ENCODE results near the gene OR7G2.
"Not testable (repeated sequence)": the region's sequence is repeated elsewhere in the genome, so short reads cannot be mapped to it uniquely, and the experiment has no call there.

Gene OR7G2

DNA sequence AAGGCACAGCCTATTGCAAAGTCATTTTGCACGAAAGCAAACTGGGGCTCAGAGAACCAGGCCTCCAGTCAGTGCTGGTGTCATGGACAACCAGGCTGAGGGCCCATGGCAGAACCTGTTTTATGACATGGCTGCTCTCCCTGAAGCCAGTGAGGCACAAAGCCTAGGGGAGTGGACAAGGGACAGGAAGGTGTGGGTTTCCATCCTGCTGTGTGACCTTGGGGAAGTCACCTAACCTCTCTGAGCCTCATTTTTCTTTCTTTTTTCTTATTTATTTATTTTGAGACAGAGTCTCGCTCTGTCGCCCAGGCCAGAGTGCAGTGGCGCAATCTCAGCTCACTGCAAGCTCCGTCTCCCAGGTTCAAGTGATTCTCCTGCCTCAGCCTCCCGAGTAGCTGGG, 35.6 kb downstream of the OR7G2 start:
- not testable (repeated sequence) for DNase-seq

- no peak for DNase-seq
These were observed 37.2 kb downstream of the OR7G2 start for GRCh38 chr19:9070066-9070465.

GRCh38 chr19:9065457-9066014, 41.7 kb downstream of the OR7G2 start:
- no peak for DNase-seq

- no peak for DNase-seq
These were observed 45.4 kb downstream of the OR7G2 start for GRCh38 chr19:9061879-9062278.

DNA sequence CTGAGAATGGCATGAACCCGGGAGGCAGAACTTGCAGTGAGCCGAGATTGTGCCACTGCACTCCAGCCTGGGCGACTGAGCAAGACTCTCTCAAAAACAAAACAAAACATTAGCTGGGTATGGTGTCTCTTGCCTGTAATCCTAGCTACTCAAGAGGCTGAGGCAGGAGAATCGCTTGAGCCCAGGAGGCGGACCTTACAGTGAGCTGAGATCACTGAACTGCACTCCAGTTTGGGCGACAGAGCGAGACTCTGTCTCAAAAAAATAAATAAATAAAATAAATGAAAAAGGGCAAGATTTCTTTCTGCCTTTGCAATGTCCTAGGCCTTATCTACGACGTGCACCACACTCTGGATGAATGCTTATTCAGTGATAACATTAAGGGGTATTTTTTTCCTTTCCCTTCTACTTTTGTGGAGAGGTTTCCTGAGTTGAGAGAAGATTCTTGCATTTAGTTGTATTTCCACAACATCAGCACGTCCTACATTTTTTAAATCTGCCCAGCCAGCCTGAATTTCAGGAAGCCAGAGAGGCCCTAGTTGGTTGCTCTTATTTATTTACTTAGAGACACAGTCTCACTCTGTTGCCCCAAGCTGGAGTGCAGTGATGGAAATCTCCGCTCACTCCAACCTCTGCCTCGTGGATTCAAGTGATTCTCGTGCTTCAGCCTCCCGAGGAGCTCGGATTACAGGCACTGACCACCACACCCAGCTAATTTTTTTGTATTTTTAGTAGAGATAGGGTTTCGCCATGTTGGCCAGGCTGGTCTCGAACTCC, 46.5 kb downstream of the OR7G2 start:
- DNase-seq, result no peak

DNA sequence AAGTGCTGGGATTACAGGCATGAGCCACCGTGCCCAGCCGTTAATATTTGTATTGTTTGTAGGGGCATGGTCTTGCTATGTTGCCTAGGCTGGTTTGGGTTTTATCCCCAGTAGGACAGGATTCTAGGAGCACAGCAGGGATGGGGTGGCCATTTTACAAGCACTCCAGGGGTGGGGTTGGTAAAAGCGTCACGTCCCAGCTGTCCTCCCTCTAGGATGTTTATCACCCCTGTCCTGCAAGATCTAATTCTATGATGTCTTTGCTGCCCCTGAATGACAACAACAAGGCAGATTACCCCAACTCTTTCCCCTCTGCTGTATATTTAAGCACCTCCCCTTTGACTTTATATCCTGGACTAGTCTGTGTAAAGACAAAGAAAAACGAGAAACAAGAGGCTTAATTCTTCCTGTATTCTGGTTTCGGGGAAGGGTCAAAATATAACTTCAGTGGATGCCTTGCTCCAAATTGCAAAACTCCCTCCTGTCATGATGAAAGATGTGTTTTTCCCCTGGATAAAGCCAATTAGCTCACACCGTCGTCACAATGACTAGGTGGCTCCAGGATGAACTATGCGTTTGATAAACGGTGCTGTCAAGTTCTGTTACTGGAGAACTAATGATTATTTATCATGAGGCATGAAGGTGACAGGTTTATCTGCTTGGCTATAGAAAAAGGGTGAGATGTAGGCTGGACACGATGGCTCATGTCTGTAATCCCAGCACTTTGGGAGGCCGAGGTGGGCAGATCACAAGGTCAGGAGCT, 48.2 kb downstream of the OR7G2 start:
- DNase-seq, result no peak

- DNase-seq, result no peak
These were observed 49.6 kb downstream of the OR7G2 start for GRCh38 chr19:9057505-9058258.

DNA sequence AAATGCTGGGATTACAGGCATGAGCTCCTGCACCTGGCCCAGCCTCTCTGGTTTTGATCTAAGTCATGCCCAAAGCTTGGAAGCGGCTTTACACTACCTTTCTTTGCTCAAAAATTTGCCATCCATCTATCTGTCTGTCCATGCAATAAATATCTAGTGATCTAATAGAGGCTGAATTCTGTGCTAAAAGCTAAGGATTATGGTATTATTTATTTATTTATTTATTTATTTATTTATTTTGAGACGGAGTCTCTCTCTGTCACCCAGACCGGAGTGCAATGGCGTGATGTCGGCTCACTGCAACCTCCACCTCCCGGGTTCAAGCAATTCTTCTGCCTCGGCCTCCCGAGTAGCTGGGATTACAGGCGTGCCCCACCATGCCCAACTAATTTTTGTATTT, 51.1 kb downstream of the OR7G2 start:
- DNase-seq, result not testable (repeated sequence)

DNA sequence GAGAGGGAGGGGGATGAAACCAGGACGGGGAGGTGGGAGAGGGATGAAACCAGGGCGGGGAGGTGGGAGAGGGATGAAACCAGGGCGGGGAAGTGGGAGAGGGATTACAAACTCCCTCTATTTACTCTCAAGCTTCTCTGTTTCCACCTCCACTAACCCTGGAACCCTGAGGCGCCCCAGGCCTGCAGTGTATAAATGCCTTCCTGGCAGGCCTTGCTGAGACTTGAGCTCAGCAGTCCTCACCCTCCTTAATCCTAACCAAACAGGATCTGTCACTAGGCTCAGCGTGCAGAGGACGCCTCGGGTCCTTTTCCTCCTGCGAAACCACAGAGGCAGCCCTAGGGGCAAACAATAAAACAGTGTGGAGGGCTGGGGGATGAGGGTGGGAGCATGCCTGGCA, 52.5 kb downstream of the OR7G2 start:
- no peak for DNase-seq

DNA sequence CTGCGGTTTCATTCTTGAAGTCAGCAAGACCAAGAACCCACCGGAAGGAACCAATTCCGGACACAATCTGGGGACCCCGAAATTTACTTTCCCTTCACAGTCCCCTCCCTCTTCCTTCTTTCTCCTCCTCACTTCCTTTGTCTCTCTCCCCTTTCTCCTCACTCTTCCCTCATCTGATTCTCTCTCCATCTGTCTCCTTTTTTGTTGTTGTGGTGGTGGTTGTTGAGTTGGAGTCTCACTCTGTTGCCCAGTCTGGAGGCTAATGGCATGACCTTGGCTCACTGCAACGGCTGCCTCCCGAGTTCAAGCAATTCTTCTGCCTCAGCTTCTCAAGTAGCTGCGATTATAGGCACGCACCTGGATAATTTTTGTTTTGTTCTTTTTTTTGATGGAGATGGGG, 53.1 kb downstream of the OR7G2 start:
- DNase-seq, result no peak

- DNase-seq, result not testable (repeated sequence)
These were observed 53.6 kb downstream of the OR7G2 start for GRCh38 chr19:9053674-9054073.

DNA sequence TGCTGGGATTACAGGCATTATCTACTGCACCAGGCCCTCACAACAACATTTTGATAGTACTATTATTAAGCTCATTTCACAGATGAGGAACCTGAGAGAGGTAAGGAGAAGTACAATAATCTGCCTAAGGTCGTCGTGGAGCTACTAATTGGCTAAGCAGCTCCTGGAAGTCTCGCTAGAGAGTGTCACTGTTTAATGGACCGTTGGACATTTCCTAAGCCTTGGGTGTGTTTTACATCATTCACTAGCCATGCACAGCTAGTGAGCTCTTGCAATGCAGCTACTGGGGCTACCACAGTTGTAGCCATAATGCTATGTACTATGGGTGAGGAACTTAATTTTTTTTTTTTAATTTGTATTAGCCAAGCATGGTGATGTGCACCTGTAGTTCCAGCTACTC, 54.4 kb downstream of the OR7G2 start:
- no peak for DNase-seq
